Osteoblast (primary cell): ENCODE data around the gene ADGRB3. TPM values are rescaled to one million over a fixed set of nuclear protein-coding genes. Genes with fewer than 3 reads are reported as not detected.

Source experiments
- DNase-seq: peaks from one replicate; pipeline ENCODE4 v3.0.0; 2011; ENCODE audit warnings: low spot score, mixed read lengths; ENCODE audit not compliant: insufficient read length; ENCODE audit errors: missing footprints
- H2AFZ ChIP-seq: 2 replicates; pipeline ENCODE4 v1.6.0; 2011; ENCODE audit warnings: mild to moderate bottlenecking, low read length
- H3K27ac ChIP-seq: 2 replicates; pipeline ENCODE4 v1.5.1; 2011; ENCODE audit warnings: mild to moderate bottlenecking, low read depth, low read length, moderate library complexity
- H3K27me3 ChIP-seq: 2 replicates; pipeline ENCODE4 v1.6.0; 2012; ENCODE audit warnings: mild to moderate bottlenecking, control low read depth, inconsistent platforms, low read length, moderate library complexity; ENCODE audit not compliant: insufficient read depth
- H3K36me3 ChIP-seq: 2 replicates; pipeline ENCODE4 v1.5.1; 2011; ENCODE audit warnings: mild to moderate bottlenecking, low read length, control low read depth, moderate library complexity; ENCODE audit not compliant: insufficient read depth
- H3K4me1 ChIP-seq: 2 replicates; pipeline ENCODE4 v1.5.1; 2011; ENCODE audit warnings: mild to moderate bottlenecking, low read length, control low read depth, moderate library complexity; ENCODE audit not compliant: insufficient read depth
- H3K4me2 ChIP-seq: 2 replicates; pipeline ENCODE4 v1.6.0; 2011; ENCODE audit warnings: mild to moderate bottlenecking, low read length; ENCODE audit not compliant: insufficient read depth
- H3K4me3 ChIP-seq: fragments of 200-600 bp; sonication (generic); 3 replicates; pipeline ENCODE4 v1.5.1; 2012; ENCODE audit warnings: mild to moderate bottlenecking, low read length, inconsistent platforms; ENCODE audit not compliant: insufficient read depth
- H3K79me2 ChIP-seq: 2 replicates; pipeline ENCODE4 v1.6.0; 2012; ENCODE audit warnings: mild to moderate bottlenecking, low read length, control low read depth, inconsistent platforms; ENCODE audit not compliant: insufficient read depth
- H3K9me3 ChIP-seq: 2 replicates; pipeline ENCODE4 v1.5.1; 2011; ENCODE audit warnings: low read depth, low read length, control low read depth
- H4K20me1 ChIP-seq: 2 replicates; pipeline ENCODE4 v1.6.0; 2012; ENCODE audit warnings: mild to moderate bottlenecking, low read length, control low read depth; ENCODE audit not compliant: insufficient read depth
- total RNA-seq: library from RNA; depleted of rRNA; stranded (reverse); fragments of >200 nt; gene quantifications from 2 replicates; pipeline ENCODE4 v1.2.3, GENCODE V29; 2012
- TF ChIP-seq, protein P1 (sequence below): IDR thresholded peaks from 2 replicates; pipeline ENCODE4 v1.5.1; 2011; ENCODE audit warnings: mild to moderate bottlenecking, low read depth, low read length, moderate library complexity; ENCODE audit errors: extremely low read depth

Gene ADGRB3
- total RNA-seq: not detected in 2 replicates

DNA sequence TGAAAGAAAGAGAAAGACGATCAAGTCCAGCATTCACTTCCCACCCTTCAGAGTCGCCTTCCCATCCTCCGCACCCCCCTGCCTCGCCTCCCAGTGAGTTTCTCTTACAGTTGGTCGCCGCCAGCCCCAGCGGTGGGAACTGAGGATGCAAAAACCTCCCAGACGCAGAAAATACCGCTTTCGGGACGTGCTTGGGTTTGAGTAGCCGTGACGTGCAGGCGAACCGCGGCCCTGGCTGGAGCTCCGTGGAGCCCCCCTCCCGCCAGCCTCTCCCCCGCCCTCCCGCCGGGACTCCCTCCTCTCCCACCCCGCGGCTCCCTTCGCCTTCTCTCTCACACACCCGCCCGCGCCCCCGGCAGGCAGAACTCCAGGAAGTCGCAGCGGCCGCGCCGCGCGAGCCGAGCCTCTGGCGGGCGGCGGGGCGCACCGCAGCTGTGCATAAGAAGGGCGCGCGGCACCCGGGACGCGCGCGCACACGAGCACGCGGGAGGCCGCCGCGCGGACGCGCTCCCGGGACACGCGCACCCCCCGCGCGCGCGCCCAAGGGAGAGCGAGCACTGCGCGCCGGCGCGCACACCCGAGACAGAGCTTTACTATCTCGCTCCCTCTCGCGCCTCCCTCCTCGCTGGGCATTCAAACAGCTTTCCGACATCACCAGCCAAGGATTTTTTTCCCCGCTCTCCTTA lies at the start of gene ADGRB3:
TSS of gene ADGRB3 (plus strand) at position 557 of the 686 bp plus-strand sequence. CDS start 3,394 bp downstream, outside the sequence.
- peak; percentile 82 for DNase-seq
- Histone ChIP-seq H3K9me3 (no peaks in the 10 kb centered on the region), H3K27ac (no peak within 1 kb of the TSS), H3K4me2 (peak within 1 kb of the TSS; percentile 91), H3K4me3 (peak within 1 kb of the TSS; percentile 71), H3K36me3 (no peaks in the 10 kb centered on the region), H4K20me1 (no peaks in the 10 kb centered on the region), H3K4me1 (peaks cover 2% of the 10 kb centered on the region), H3K79me2 (no peaks in the 10 kb centered on the region), H3K27me3 (peaks cover 39% of the 10 kb centered on the region), H2AFZ (peak within 1 kb of the TSS; percentile 90)
- TF ChIP-seq, protein P1, sequence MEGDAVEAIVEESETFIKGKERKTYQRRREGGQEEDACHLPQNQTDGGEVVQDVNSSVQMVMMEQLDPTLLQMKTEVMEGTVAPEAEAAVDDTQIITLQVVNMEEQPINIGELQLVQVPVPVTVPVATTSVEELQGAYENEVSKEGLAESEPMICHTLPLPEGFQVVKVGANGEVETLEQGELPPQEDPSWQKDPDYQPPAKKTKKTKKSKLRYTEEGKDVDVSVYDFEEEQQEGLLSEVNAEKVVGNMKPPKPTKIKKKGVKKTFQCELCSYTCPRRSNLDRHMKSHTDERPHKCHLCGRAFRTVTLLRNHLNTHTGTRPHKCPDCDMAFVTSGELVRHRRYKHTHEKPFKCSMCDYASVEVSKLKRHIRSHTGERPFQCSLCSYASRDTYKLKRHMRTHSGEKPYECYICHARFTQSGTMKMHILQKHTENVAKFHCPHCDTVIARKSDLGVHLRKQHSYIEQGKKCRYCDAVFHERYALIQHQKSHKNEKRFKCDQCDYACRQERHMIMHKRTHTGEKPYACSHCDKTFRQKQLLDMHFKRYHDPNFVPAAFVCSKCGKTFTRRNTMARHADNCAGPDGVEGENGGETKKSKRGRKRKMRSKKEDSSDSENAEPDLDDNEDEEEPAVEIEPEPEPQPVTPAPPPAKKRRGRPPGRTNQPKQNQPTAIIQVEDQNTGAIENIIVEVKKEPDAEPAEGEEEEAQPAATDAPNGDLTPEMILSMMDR: no peak

GRCh38 chr6:68593558-68593957 lies 41.5 kb upstream of the ADGRB3 start:
- no peak overlapping the region for H3K27ac ChIP-seq
- H3K36me3 ChIP-seq: no peaks in the 10 kb centered on the region
- TF ChIP-seq, protein P1: no peak
- H3K27me3 ChIP-seq: no peaks in the 10 kb centered on the region
- DNase-seq: no peak
- H4K20me1 ChIP-seq: no peaks in the 10 kb centered on the region
- no peaks in the 10 kb centered on the region for H3K4me1 ChIP-seq
- no peak overlapping the region for H3K4me2 ChIP-seq
- no peaks in the 10 kb centered on the region for H3K79me2 ChIP-seq
- H2AFZ ChIP-seq: no peak overlapping the region
- no peak overlapping the region for H3K4me3 ChIP-seq
- H3K9me3 ChIP-seq: peaks cover 2% of the 10 kb centered on the region

DNA sequence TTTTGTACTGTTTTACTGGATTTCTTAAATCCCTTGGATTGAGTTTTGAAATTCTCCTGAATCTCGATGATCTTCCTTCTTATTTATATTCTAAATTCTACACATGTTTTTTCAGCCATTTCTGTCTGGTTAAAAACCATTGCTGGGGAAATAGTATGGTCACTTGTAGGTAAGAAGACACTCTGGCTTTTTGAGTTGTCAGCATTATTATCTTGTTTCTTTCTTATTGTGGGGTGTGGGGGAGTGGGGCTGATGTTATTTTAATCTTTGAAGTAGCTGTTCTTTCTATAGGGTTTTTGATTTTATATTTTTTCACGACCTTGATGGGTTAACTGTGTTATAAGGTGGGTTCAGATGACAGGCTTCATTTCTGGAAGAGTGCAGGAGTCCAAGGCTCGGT lies 37.4 kb upstream of the ADGRB3 start:
- Histone ChIP-seq H4K20me1 (no peaks in the 10 kb centered on the region), H3K9me3 (peaks cover 2% of the 10 kb centered on the region), H2AFZ (no peak overlapping the region), H3K36me3 (no peaks in the 10 kb centered on the region), H3K4me3 (no peak overlapping the region), H3K79me2 (no peaks in the 10 kb centered on the region), H3K4me2 (no peak overlapping the region), H3K27me3 (no peaks in the 10 kb centered on the region), H3K27ac (no peak overlapping the region), H3K4me1 (no peaks in the 10 kb centered on the region)
- TF ChIP-seq, protein P1: no peak
- no peak for DNase-seq

DNA sequence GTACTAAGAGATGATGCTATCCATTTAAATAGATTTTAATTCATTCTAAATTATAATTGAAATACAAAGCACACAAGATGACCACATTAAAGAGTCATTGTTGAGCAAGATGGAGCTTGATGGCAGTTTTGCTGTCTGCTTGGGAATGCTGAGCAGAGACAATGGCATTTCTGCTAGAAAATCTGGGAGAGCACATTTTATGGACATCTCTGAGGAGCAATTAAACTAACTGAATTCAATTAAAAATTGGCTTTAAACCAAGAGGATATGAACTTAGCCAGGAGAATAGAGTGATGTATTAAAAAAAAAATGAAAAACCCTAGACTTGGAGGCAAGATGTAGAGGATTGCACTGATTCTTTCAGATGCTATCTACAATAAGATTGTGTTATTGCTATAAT lies 19.1 kb upstream of the ADGRB3 start:
- H2AFZ ChIP-seq: no peak overlapping the region
- no peaks in the 10 kb centered on the region for H3K9me3 ChIP-seq
- no peak overlapping the region for H3K4me2 ChIP-seq
- H3K4me3 ChIP-seq: no peak overlapping the region
- no peaks in the 10 kb centered on the region for H3K4me1 ChIP-seq
- TF ChIP-seq, protein P1: no peak
- H4K20me1 ChIP-seq: no peaks in the 10 kb centered on the region
- H3K36me3 ChIP-seq: no peaks in the 10 kb centered on the region
- no peak for DNase-seq
- H3K27ac ChIP-seq: no peak overlapping the region
- H3K27me3 ChIP-seq: no peaks in the 10 kb centered on the region
- no peaks in the 10 kb centered on the region for H3K79me2 ChIP-seq
